Stimulated activated CD4-positive, alpha-beta T cell treated with anti-CD3 and anti-CD28 coated beads, Interleukin-4, amount 100 ng/mL, for 24 hours (primary cell): Measurements from ENCODE around the gene RNF123.

Source experiments
- DNase-seq: peaks from one replicate; pipeline ENCODE4 v3.0.0-alpha.2; 2020

Gene RNF123

GRCh38 chr3:49659756-49660155, 29.6 kb upstream of the RNF123 start:
- DNase-seq = no peak

- DNase-seq = no peak
These were observed 28.1 kb upstream of the RNF123 start for GRCh38 chr3:49661281-49661680.

GRCh38 chr3:49662021-49662420, 27.3 kb upstream of the RNF123 start:
- no peak for DNase-seq

- no peak for DNase-seq
These were observed 26.5 kb upstream of the RNF123 start for GRCh38 chr3:49662720-49663413.

- DNase-seq = no peak
These were observed 25.5 kb upstream of the RNF123 start for GRCh38 chr3:49663831-49664230.

GRCh38 chr3:49664300-49664699, 25.1 kb upstream of the RNF123 start:
- no peak for DNase-seq

- DNase-seq = no peak
These were observed 23.4 kb upstream of the RNF123 start for GRCh38 chr3:49665822-49666519.

GRCh38 chr3:49666592-49666991, 22.8 kb upstream of the RNF123 start:
- no peak for DNase-seq

GRCh38 chr3:49667701-49668413, 21.5 kb upstream of the RNF123 start:
- DNase-seq = no peak

- DNase-seq = no peak
These were observed 21.0 kb upstream of the RNF123 start for GRCh38 chr3:49668414-49668797.

GRCh38 chr3:49668861-49669260, 20.5 kb upstream of the RNF123 start:
- no peak for DNase-seq

- DNase-seq = no peak
These were observed 20.0 kb upstream of the RNF123 start for GRCh38 chr3:49669352-49669751.

GRCh38 chr3:49670940-49671290, 18.4 kb upstream of the RNF123 start:
- DNase-seq = no peak

GRCh38 chr3:49671291-49672288, 17.8 kb upstream of the RNF123 start:
- DNase-seq = peak; percentile 78

- no peak for DNase-seq
These were observed 16.1 kb upstream of the RNF123 start for GRCh38 chr3:49673121-49673714.

GRCh38 chr3:49673715-49674496, 15.5 kb upstream of the RNF123 start, which contains the start of gene APEH:
Gene APEH (plus strand): TSS chr3:49674351. CDS start chr3:49674402, 51 bp downstream.
- peak; percentile 98 for DNase-seq

GRCh38 chr3:49674497-49674983, 14.8 kb upstream of the RNF123 start:
- peak; percentile 23 for DNase-seq

GRCh38 chr3:49675912-49676311, 13.4 kb upstream of the RNF123 start:
- DNase-seq = no peak

GRCh38 chr3:49680493-49681231, 8.7 kb upstream of the RNF123 start:
- no peak for DNase-seq

- DNase-seq = no peak
These were observed 8.2 kb upstream of the RNF123 start for GRCh38 chr3:49681232-49681522.

GRCh38 chr3:49681543-49681942, 7.8 kb upstream of the RNF123 start:
- DNase-seq = no peak
